HepG2 (cell line): Measurements from ENCODE around the gene IRGQ. TPM values are rescaled to one million over a fixed set of nuclear protein-coding genes. Genes with fewer than 3 reads are reported as not detected.

Experiments used
- ATAC-seq: fragments of 200-7000 bp; cut with Tn5 transposase; 3 replicates; pipeline ENCODE4 v1.9.1; 2020; ENCODE audit warnings: mild to moderate bottlenecking, moderate library complexity
- BruUV-seq: library from RNA; stranded (reverse); fragments of 400-500 nt; replicated peaks from 2 replicates; lab custom pipeline; 2021; lab: Mats Ljungman, UMichigan
- CTCF ChIA-PET: fragments of 300-600 bp; formaldehyde crosslinking; extraction: SDS; loops from one replicate; lab custom pipeline; 2021; ENCODE audit warnings: low total read pairs, inconsistent platforms, low intra/inter-chr PET ratio; lab: Yijun Ruan, JAX
- POLR2A ChIA-PET: fragments of 350-600 bp; sonication (Branson Sonifier 250); formaldehyde crosslinking; loops from one replicate; lab custom pipeline; 2020; ENCODE audit warnings: antibody characterized with exemption, inconsistent platforms; lab: Yijun Ruan, JAX
- DNase-seq: peaks from one replicate; pipeline ENCODE4 v3.0.0-alpha.2; 2015; ENCODE audit warnings: low spot score
- FAIRE-seq: peaks from 3 replicates; lab custom pipeline; 2011; peaks lifted over from hg19 to GRCh38; lab: Jason Lieb, UNC
- H2AFZ ChIP-seq: one replicate; pipeline ENCODE4 v1.6.1; 2011; ENCODE audit warnings: low read length, inconsistent platforms
- H3K27ac ChIP-seq: fragments of 300-600 bp; 3 replicates; pipeline ENCODE4 v1.8.0; 2011; ENCODE audit warnings: mixed run types, mild to moderate bottlenecking, mixed read lengths, low read length, inconsistent platforms; ENCODE audit not compliant: insufficient read depth; ENCODE audit errors: extremely low read length
- H3K27me3 ChIP-seq, 2 experiments: fragments of 200-600 bp in 1 of 2; 2 replicates in 1 of 2; 3 replicates in 1 of 2; pipeline versions ENCODE4 v1.6.0 to v1.8.0; 2011; ENCODE audit warnings: low read length in 2 of 2, mild to moderate bottlenecking in 2 of 2, moderate library complexity in 2 of 2, inconsistent platforms in 1 of 2; ENCODE audit not compliant: insufficient read depth in 2 of 2, control insufficient read depth in 1 of 2
- H3K36me3 ChIP-seq, 2 experiments: fragments of 200-600 bp in 1 of 2; replicated peaks in 1 of 2; 2 replicates in 1 of 2; 3 replicates in 1 of 2; pipeline versions ENCODE4 v1.5.1 to v1.8.0; 2011; ENCODE audit warnings: low read length in 2 of 2, inconsistent platforms in 1 of 2; ENCODE audit not compliant: insufficient read depth in 2 of 2, control insufficient read depth in 1 of 2
- H3K4me1 ChIP-seq: 2 replicates; pipeline ENCODE4 v1.5.1; 2012; ENCODE audit warnings: low read length, inconsistent platforms; ENCODE audit not compliant: insufficient read depth
- H3K4me2 ChIP-seq: 2 replicates; pipeline ENCODE4 v1.6.0; 2011; ENCODE audit warnings: low read depth, low read length, inconsistent platforms
- H3K4me3 ChIP-seq, 3 experiments: fragments of 200-600 bp in 1 of 3; sonication (generic), shearing (Covaris generic) in 1 of 3; replicated peaks in 1 of 3; 2 replicates each; pipeline ENCODE4 v1.5.1; 2011 to 2016; ENCODE audit warnings: low read length in 3 of 3, inconsistent platforms in 2 of 3, low read depth in 2 of 3, mild to moderate bottlenecking in 2 of 3, control low read depth in 1 of 3, mixed read lengths in 1 of 3; ENCODE audit not compliant: insufficient read depth in 1 of 3
- H3K79me2 ChIP-seq: one replicate; pipeline ENCODE4 v1.6.1; 2011; ENCODE audit warnings: low read length, inconsistent platforms; ENCODE audit not compliant: insufficient read depth
- H3K9ac ChIP-seq: 2 replicates; pipeline ENCODE4 v1.6.0; 2011; ENCODE audit warnings: mild to moderate bottlenecking, low read depth, low read length, inconsistent platforms; ENCODE audit not compliant: insufficient read depth
- H3K9me3 ChIP-seq: 2 replicates; pipeline ENCODE4 v1.5.1; 2012; ENCODE audit warnings: mild to moderate bottlenecking, low read length
- H4K20me1 ChIP-seq: 2 replicates; pipeline ENCODE4 v1.6.0; 2011; ENCODE audit warnings: inconsistent platforms, mild to moderate bottlenecking, low read length, moderate library complexity; ENCODE audit not compliant: insufficient read depth
- CREB1 ChIP-seq, 2 experiments: fragments of 450-650 bp in 1 of 2; IDR thresholded peaks; 2 replicates each; pipeline ENCODE4 v1.6.1; 2016 to 2017; ENCODE audit warnings: control low read depth in 1 of 2, mild to moderate bottlenecking in 1 of 2, missing compliant biosample characterization in 1 of 2, missing genetic modification characterization in 1 of 2
- CSRNP2 ChIP-seq: sonication (generic); formaldehyde crosslinking; conservative IDR thresholded peaks from 2 replicates; pipeline ENCODE4 v1.8.0; 2022; ENCODE audit warnings: low read depth, missing genetic modification reagents
- ELF3 ChIP-seq: IDR thresholded peaks from 2 replicates; pipeline ENCODE4 v1.6.1; 2016; ENCODE audit warnings: missing genetic modification reagents, missing compliant biosample characterization
- MTF2 ChIP-seq: sonication (generic); formaldehyde crosslinking; IDR thresholded peaks from 2 replicates; pipeline ENCODE4 v1.5.0; 2020; ENCODE audit warnings: missing genetic modification reagents, borderline replicate concordance
- NFKBIZ ChIP-seq: IDR thresholded peaks from 2 replicates; pipeline ENCODE4 v1.6.1; 2018; ENCODE audit warnings: missing genetic modification reagents, missing compliant biosample characterization
- PAWR ChIP-seq: sonication (generic); formaldehyde crosslinking; IDR thresholded peaks from 2 replicates; pipeline ENCODE4 v1.4.0; 2020; ENCODE audit warnings: missing genetic modification reagents, mild to moderate bottlenecking, borderline replicate concordance
- SMAD9 ChIP-seq: sonication (generic); formaldehyde crosslinking; IDR thresholded peaks from 2 replicates; pipeline ENCODE4 v1.5.1; 2020; ENCODE audit warnings: mild to moderate bottlenecking, missing genetic modification reagents
- SOX6 ChIP-seq, 2 experiments: fragments of 450-650 bp in 1 of 2; sonication (generic) in 1 of 2; formaldehyde crosslinking in 1 of 2; IDR thresholded peaks; 2 replicates each; pipeline versions ENCODE4 v1.4.0 to v1.6.1; 2017 to 2020; ENCODE audit warnings: antibody characterized with exemption in 1 of 2, mild to moderate bottlenecking in 1 of 2, missing genetic modification reagents in 1 of 2
- SP1 ChIP-seq, 2 experiments: fragments of 450-650 bp in 1 of 2; sonication (generic) in 1 of 2; formaldehyde crosslinking in 1 of 2; IDR thresholded peaks; 2 replicates each; pipeline versions ENCODE4 v1.4.0 to v1.6.1; 2016 to 2020; ENCODE audit warnings: missing genetic modification reagents in 1 of 2
- ZBTB7B ChIP-seq: sonication (generic); formaldehyde crosslinking; IDR thresholded peaks from 2 replicates; pipeline ENCODE4 v1.4.0; 2020; ENCODE audit warnings: missing genetic modification reagents
- ZBTB8A ChIP-seq: sonication (generic); formaldehyde crosslinking; IDR thresholded peaks from 2 replicates; pipeline ENCODE4 v1.4.0; 2020; ENCODE audit warnings: mild to moderate bottlenecking, low read depth, missing genetic modification reagents, borderline replicate concordance
- ZKSCAN8 ChIP-seq: IDR thresholded peaks from 2 replicates; pipeline ENCODE4 v1.6.1; 2016; ENCODE audit warnings: borderline replicate concordance, missing genetic modification reagents, missing compliant biosample characterization
- ZNF251 ChIP-seq: sonication (generic); formaldehyde crosslinking; IDR thresholded peaks from 2 replicates; pipeline ENCODE4 v1.9.0; 2021; ENCODE audit warnings: mild to moderate bottlenecking, missing genetic modification reagents
- ZNF703 ChIP-seq: sonication (generic); formaldehyde crosslinking; IDR thresholded peaks from 2 replicates; pipeline ENCODE4 v1.5.1; 2020; ENCODE audit warnings: missing genetic modification reagents, mild to moderate bottlenecking, moderate library complexity, borderline replicate concordance
- WGBS: methylation state at CpG from one replicate; pipeline ENCODE4 v1.1.6; 2017; ENCODE audit warnings: low lambda C conversion rate; 5-methylcytosine and 5-hydroxymethylcytosine counted together
- in situ Hi-C: cut with HindIII; loops from 2 replicates; pipeline ENCODE4 v1.10.0; 2017; ENCODE audit warnings: low pct_unique_long_range_greater_than_20kb; ENCODE audit not compliant: extremely low pct_ligation_motif_present
- intact Hi-C: fragments of 100-400 bp; cut with micrococcal nuclease; formaldehyde crosslinking; loops from one replicate; pipeline ENCODE4 v1.10.0; 2022; ENCODE audit not compliant: unreplicated experiment
- polyA plus RNA-seq, 8 experiments: library from polyadenylated mRNA; depleted of rRNA in 3 of 8; stranded (reverse) in 7 of 8; unstranded in 1 of 8; fragments of >200 nt; fragmentation: Illumina TruSeq in 4 of 8; extraction: Trizol in 4 of 8; gene quantifications; 2 replicates each; pipeline versions ENCODE4 v1.2.1 to v1.2.3, GENCODE V29; 2011 to 2016; ENCODE audit warnings: low read depth in 4 of 8, missing spikeins in 1 of 8, mixed read lengths in 1 of 8; ENCODE audit not compliant: insufficient read depth in 1 of 8
- total RNA-seq, 5 experiments: library from RNA; depleted of rRNA; stranded (reverse); fragments of >200 nt; fragmentation: Illumina TruSeq; extraction: Trizol; gene quantifications; 2 replicates each; pipeline ENCODE4 v1.2.3, GENCODE V29; 2016; ENCODE audit warnings: low read depth in 1 of 5

IRGQ gene
- total and polyA plus RNA-seq, 2 of the 13 experiments (the other 11 are each of a cell fraction or from before 2014, with no cell fraction given) = 11.6 to 12.4 TPM

DNA sequence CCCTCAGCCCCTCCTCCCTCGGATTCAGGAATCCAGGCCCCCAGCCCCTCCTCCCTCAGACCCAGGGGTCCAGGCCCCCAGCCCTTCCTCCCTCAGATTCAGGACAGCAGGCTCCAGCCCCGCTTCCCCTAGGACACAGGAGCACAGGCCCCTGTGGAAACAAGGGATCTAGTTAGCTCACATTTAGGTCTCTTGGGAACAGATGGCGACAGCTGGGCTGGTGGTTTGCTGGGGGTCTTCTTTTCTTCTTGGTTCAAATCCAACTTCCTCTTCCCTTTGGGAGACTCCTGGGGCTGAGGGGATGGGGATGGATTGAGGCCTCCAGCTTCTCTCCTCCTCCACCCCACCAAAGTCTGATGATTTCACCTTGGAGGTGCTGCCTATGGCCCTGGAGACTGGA lies 43.3 kb downstream of the IRGQ start:
- BruUV-seq = no TSS peak
- Histone ChIP-seq H2AFZ (no peak overlapping the region), H3K36me3 (peaks cover 18 to 47% of the 10 kb centered on the region in 2 experiments), H3K79me2 (no peaks in the 10 kb centered on the region), H3K9me3 (no peaks in the 10 kb centered on the region), H3K27ac (no peak overlapping the region), H3K27me3 (no peaks in the 10 kb centered on the region), H4K20me1 (no peaks in the 10 kb centered on the region), H3K4me2 (no peak overlapping the region), H3K4me3 (no peak overlapping the region), H3K4me1 (no peaks in the 10 kb centered on the region), H3K9ac (no peak overlapping the region)
- intact Hi-C loops = no loop called here
- in situ Hi-C loops = no loop called here
- CTCF ChIA-PET = no interaction called here
- DNase-seq (no peak), ATAC-seq (no peak), FAIRE-seq (no peak)
- POLR2A ChIA-PET = no interaction called here
- 100% methylated on average over 2 of the region's 3 CpGs for WGBS
- TF ChIP-seq SMAD9 (no peak), ZNF703 (CRISPR knock-in tag) (no peak), PAWR (no peak), ZBTB7B (CRISPR knock-in tag) (no peak), ZBTB8A (CRISPR knock-in tag) (no peak), ELF3 (CRISPR knock-in tag) (no peak), SP1 (IDR thresholded peaks at IDR 0.05) (no peak), SP1 (CRISPR knock-in tag; IDR thresholded peaks at IDR 0.05) (no peak), CREB1 (IDR thresholded peaks at IDR 0.05) (no peak), CREB1 (CRISPR knock-in tag; IDR thresholded peaks at IDR 0.05) (no peak), NFKBIZ (no peak)

DNA sequence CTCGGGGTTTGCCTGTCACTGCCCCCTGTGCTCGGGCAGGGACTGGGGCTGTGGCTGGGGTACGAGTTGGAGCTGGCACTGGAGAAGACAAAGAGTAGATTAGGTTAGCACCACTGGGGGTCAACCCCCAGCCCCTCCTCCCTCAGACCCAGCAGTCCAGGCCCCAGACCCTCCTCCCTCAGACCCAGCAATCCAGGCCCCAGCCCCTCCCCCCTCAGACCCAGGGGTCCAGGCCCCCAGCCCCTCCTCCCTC lies 43.8 kb downstream of the IRGQ start:
- H3K4me3 ChIP-seq = no peak overlapping the region
- TF ChIP-seq SOX6 (IDR thresholded peaks at IDR 0.05) (no peak), SOX6 (CRISPR knock-in tag; IDR thresholded peaks at IDR 0.05) (no peak), ZKSCAN8 (CRISPR knock-in tag) (no peak), CSRNP2 (CRISPR knock-in tag) (no peak), MTF2 (no peak), ZNF251 (no peak)
- no TSS peak for BruUV-seq
- H3K36me3 ChIP-seq = peaks cover 18 to 47% of the 10 kb centered on the region in 2 experiments; a peak in 4 of 5 replicates
- H2AFZ ChIP-seq = no peak overlapping the region
- ATAC-seq (no peak), FAIRE-seq (no peak), DNase-seq (no peak)
- H3K9ac ChIP-seq = no peak overlapping the region
- no peak overlapping the region for H3K4me2 ChIP-seq
- no CpG with 5 or more reads among the region's 3 CpGs for WGBS
- in situ Hi-C loops = no loop called here
- intact Hi-C loops = no loop called here
- H3K4me1 ChIP-seq = no peaks in the 10 kb centered on the region
- H3K79me2 ChIP-seq = no peaks in the 10 kb centered on the region
- H3K9me3 ChIP-seq = no peaks in the 10 kb centered on the region
- no peak overlapping the region for H3K27ac ChIP-seq
- POLR2A ChIA-PET = no interaction called here
- CTCF ChIA-PET = no interaction called here
- H3K27me3 ChIP-seq = no peaks in the 10 kb centered on the region
- no peaks in the 10 kb centered on the region for H4K20me1 ChIP-seq
